B cell (primary cell): ENCODE results near the gene RNASE2. TPM values are rescaled to one million over a fixed set of nuclear protein-coding genes. Genes with fewer than 3 reads are reported as not detected.

Source experiments
- ATAC-seq: fragments of 200-7000 bp; cut with Tn5 transposase; one replicate; pipeline ENCODE4 v1.10.0; 2021; ENCODE audit warnings: low read depth, mild to moderate bottlenecking, moderate number of reproducible peaks, moderate library complexity
- CTCF ChIA-PET: fragments of 350-600 bp; sonication (Branson Sonifier 250); formaldehyde crosslinking; loops from one replicate; lab custom pipeline; 2021; ENCODE audit warnings: antibody characterized with exemption, inconsistent platforms; lab: Charles Lee
- POLR2A ChIA-PET: fragments of 350-600 bp; sonication (Branson Sonifier 250); formaldehyde crosslinking; loops from one replicate; lab custom pipeline; 2021; ENCODE audit warnings: antibody characterized with exemption; lab: Charles Lee
- DNase-seq: peaks from one replicate; pipeline ENCODE4 v3.0.0; 2013
- H2AFZ ChIP-seq: 2 replicates; pipeline ENCODE4 v1.6.1; 2012; ENCODE audit warnings: mild to moderate bottlenecking, low read depth, low read length; ENCODE audit not compliant: insufficient read depth, poor library complexity, severe bottlenecking
- H3K27ac ChIP-seq, 2 donors: 1 replicate in 1 of 2; 2 replicates in 1 of 2; pipeline ENCODE4 v1.5.1; 2012 to 2013; ENCODE audit warnings: low read length in 2 of 2, mild to moderate bottlenecking in 2 of 2, moderate library complexity in 1 of 2
- H3K27me3 ChIP-seq, 4 experiments: fragments of 200-600 bp in 1 of 4; sonication (generic) in 1 of 4; replicated peaks in 1 of 4; 1 replicate in 2 of 4; 2 replicates in 2 of 4; pipeline versions ENCODE4 v1.6.1 to v1.7.0; 2013 to 2016; ENCODE audit warnings: low read length in 3 of 4, mild to moderate bottlenecking in 2 of 4, mixed read lengths in 1 of 4, moderate library complexity in 1 of 4; ENCODE audit not compliant: insufficient read depth in 4 of 4, control insufficient read depth in 3 of 4; ENCODE audit errors: control extremely low read depth in 1 of 4
- H3K36me3 ChIP-seq, 2 experiments: replicated peaks in 1 of 2; 1 replicate in 1 of 2; 2 replicates in 1 of 2; pipeline versions ENCODE4 v1.6.1 to v1.7.1; 2013; ENCODE audit warnings: low read length in 1 of 2; ENCODE audit not compliant: insufficient read depth in 2 of 2, control insufficient read depth in 1 of 2; ENCODE audit errors: control extremely low read depth in 1 of 2, extremely low read depth in 1 of 2
- H3K4me1 ChIP-seq, 2 donors: fragments of 200-600 bp in 1 of 2; sonication (generic) in 1 of 2; 1 replicate in 1 of 2; 2 replicates in 1 of 2; pipeline versions ENCODE4 v1.5.1 to v1.6.1; 2013 to 2017; ENCODE audit warnings: low read length in 2 of 2; ENCODE audit not compliant: control insufficient read depth in 2 of 2, insufficient read depth in 2 of 2
- H3K4me2 ChIP-seq: replicated peaks from 2 replicates; pipeline ENCODE3; 2012; ENCODE audit warnings: mild to moderate bottlenecking, low read depth, low read length; ENCODE audit not compliant: poor library complexity, severe bottlenecking
- H3K4me3 ChIP-seq, 5 experiments: fragments of 200-600 bp in 1 of 5; sonication (generic) in 1 of 5; 1 replicate in 3 of 5; 2 replicates in 2 of 5; pipeline versions ENCODE4 v1.5.1 to v1.7.0; 2011 to 2016; ENCODE audit warnings: low read length in 4 of 5, mild to moderate bottlenecking in 4 of 5, low read depth in 2 of 5, control low read depth in 1 of 5, moderate library complexity in 1 of 5; ENCODE audit not compliant: insufficient read depth in 1 of 5; ENCODE audit errors: control extremely low read depth in 1 of 5, extremely low read depth in 1 of 5
- H3K79me2 ChIP-seq: fragments of 200-600 bp; sonication (generic); one replicate; pipeline ENCODE4 v1.6.0; 2016; ENCODE audit warnings: low read length; ENCODE audit not compliant: control insufficient read depth, insufficient read depth
- H3K9ac ChIP-seq: fragments of 200-600 bp; sonication (generic); 2 replicates; pipeline ENCODE4 v1.6.1; 2017; ENCODE audit warnings: mild to moderate bottlenecking, low read length, moderate library complexity
- H3K9me3 ChIP-seq, 3 donors: one replicate each; pipeline versions ENCODE4 v1.6.1 to v1.7.1; 2013; ENCODE audit warnings: low read length in 2 of 3; ENCODE audit not compliant: control insufficient read depth in 2 of 3, insufficient read depth in 1 of 3; ENCODE audit errors: control extremely low read depth in 1 of 3
- H4K20me1 ChIP-seq: 2 replicates; pipeline ENCODE4 v1.6.0; 2012; ENCODE audit warnings: mild to moderate bottlenecking, low read length; ENCODE audit not compliant: insufficient read depth, control insufficient read depth, poor library complexity, severe bottlenecking
- H3K27ac Mint-ChIP-seq: one replicate; pipeline ENCODE4 v1.8.0; 2021; ENCODE audit warnings: mixed read lengths
- H3K27me3 Mint-ChIP-seq: one replicate; pipeline ENCODE4 v1.8.0; 2021; ENCODE audit warnings: mixed read lengths
- H3K4me1 Mint-ChIP-seq: one replicate; pipeline ENCODE4 v1.8.0; 2021; ENCODE audit warnings: mixed read lengths
- H3K4me3 Mint-ChIP-seq: one replicate; pipeline ENCODE4 v1.8.0; 2021; ENCODE audit warnings: mixed read lengths
- H3K9me3 Mint-ChIP-seq: one replicate; pipeline ENCODE4 v1.8.0; 2022; ENCODE audit warnings: mixed read lengths; ENCODE audit not compliant: insufficient read depth
- CTCF ChIP-seq: fragments of 200-600 bp; IDR thresholded peaks from one replicate; pipeline ENCODE4 v1.8.0; 2022; ENCODE audit warnings: antibody characterized with exemption, mild to moderate bottlenecking
- EZH2 ChIP-seq: IDR thresholded peaks from 2 replicates; pipeline ENCODE4 v1.6.1; 2012; ENCODE audit warnings: borderline replicate concordance, low read depth, mild to moderate bottlenecking, moderate library complexity, low read length; ENCODE audit not compliant: insufficient read depth, poor library complexity, severe bottlenecking
- WGBS: methylation state at CpG from one replicate; pipeline ENCODE4 v1.1.5; 2013; ENCODE audit warnings: missing lambda C conversion rate; ENCODE audit not compliant: insufficient coverage; 5-methylcytosine and 5-hydroxymethylcytosine counted together
- intact Hi-C: fragments of 100-400 bp; cut with micrococcal nuclease; formaldehyde crosslinking; loops from one replicate; pipeline ENCODE4 v1.10.0; 2022
- polyA plus RNA-seq: library from polyadenylated mRNA; depleted of rRNA; stranded (reverse); fragments of >200 nt; gene quantifications from 2 replicates; pipeline ENCODE4 v1.2.3, GENCODE V29; 2012
- small RNA-seq: library from RNA; depleted of rRNA; stranded (forward); fragments of <200 nt; gene quantifications from one replicate; pipeline ENCODE3, GENCODE V24; 2012; ENCODE audit warnings: low replicate concordance, low read depth; ENCODE audit not compliant: insufficient read length
- total RNA-seq, 2 donors: library from RNA; stranded (reverse); fragments of 120-200 nt in 1 of 2; gene quantifications; 1 replicate in 1 of 2; 2 replicates in 1 of 2; pipeline versions ENCODE4 v1.2.3 to v1.2.4, GENCODE V29; 2013 to 2022

Gene RNASE2
- total and polyA plus RNA-seq, 2 donors (not counting 1 experiment from before 2014, with no cell fraction given): 0.54 TPM; not detected in 1

- intact Hi-C loops: no loop called here
- no peak for ATAC-seq
- Histone ChIP-seq H3K4me3 (no peak overlapping the region), H3K4me1 (no peaks in the 10 kb centered on the region), H3K9me3 (no peaks in the 10 kb centered on the region), H3K27me3 (no peaks in the 10 kb centered on the region), H3K9ac (no peak overlapping the region), H3K27ac (no peak overlapping the region), H3K36me3 (peaks cover 8 to 17% of the 10 kb centered on the region in 2 experiments), H4K20me1 (no peaks in the 10 kb centered on the region), H3K4me2 (no peak overlapping the region), H3K79me2 (no peaks in the 10 kb centered on the region), H2AFZ (no peak overlapping the region)
- ChIA-PET POLR2A (no interaction called here), CTCF (interaction anchor here (0.7 to 6.5 kb wide), 2 partner anchors 14 to 76 kb away, joined by 3 to 47 read pairs; no protein-coding TSS in a partner anchor)
- DNase-seq: no peak
- Mint-ChIP-seq H3K4me3 (no peak overlapping the region), H3K9me3 (no peaks in the 10 kb centered on the region), H3K4me1 (no peaks in the 10 kb centered on the region), H3K27me3 (no peaks in the 10 kb centered on the region), H3K27ac (no peak overlapping the region)
- 81% methylated on average over 2 of the region's 7 CpGs for WGBS
- TF ChIP-seq CTCF (no peak), EZH2 (no peak)
These were observed 45.9 kb downstream of the RNASE2 start for GRCh38 chr14:21001218-21001617.

GRCh38 chr14:21003788-21004346 is 48.6 kb downstream of the RNASE2 start:
- Mint-ChIP-seq H3K27ac (no peak overlapping the region), H3K4me1 (no peaks in the 10 kb centered on the region), H3K27me3 (no peaks in the 10 kb centered on the region), H3K4me3 (no peak overlapping the region), H3K9me3 (no peaks in the 10 kb centered on the region)
- H3K79me2 ChIP-seq: no peaks in the 10 kb centered on the region
- no peaks in the 10 kb centered on the region for H4K20me1 ChIP-seq
- intact Hi-C loops: no loop called here
- H2AFZ ChIP-seq: no peak overlapping the region
- H3K27ac ChIP-seq: no peak overlapping the region
- H3K4me1 ChIP-seq: no peaks in the 10 kb centered on the region
- WGBS: 91% methylated on average over 12 of the region's 14 CpGs
- ATAC-seq: no peak
- H3K4me2 ChIP-seq: no peak overlapping the region
- no peaks in the 10 kb centered on the region for H3K9me3 ChIP-seq
- H3K27me3 ChIP-seq: no peaks in the 10 kb centered on the region
- DNase-seq: no peak
- H3K36me3 ChIP-seq: no peaks in the 10 kb centered on the region
- POLR2A ChIA-PET: no interaction called here
- no peak overlapping the region for H3K9ac ChIP-seq
- CTCF ChIA-PET: interaction anchor here (1.4 to 5.1 kb wide), 4 partner anchors 11 to 105 kb away, joined by 3 to 44 read pairs (median 4); no protein-coding TSS in a partner anchor
- no peak overlapping the region for H3K4me3 ChIP-seq
- TF ChIP-seq CTCF (no peak), EZH2 (no peak)

Small RNA genes lying within 50 kb of the gene (small RNA-seq; reads per million reads assigned to genes)
- gene RN7SL189P: not detected

Other genes starting within 250 kb of the RNASE2 start
- not detected in 2 replicates for gene EDDM3A, start 209.6 kb upstream of the RNASE2 start, total RNA-seq
- 0.26 TPM in 1 of 2 replicates, not detected in the other for gene EDDM3A, start 209.6 kb upstream of the RNASE2 start, polyA plus RNA-seq
- gene EDDM3B, start 187.1 kb upstream of the RNASE2 start, total RNA-seq: not detected in 2 replicates
- gene EDDM3B, start 187.1 kb upstream of the RNASE2 start, polyA plus RNA-seq: not detected in 2 replicates
- gene RNASE6, start 174.2 kb upstream of the RNASE2 start, total RNA-seq: 53.2 and 60.2 TPM in 2 replicates
- 37.2 and 56.6 TPM in 2 replicates for gene RNASE6, start 174.2 kb upstream of the RNASE2 start, polyA plus RNA-seq
- gene RNASE1, start 152.6 kb upstream of the RNASE2 start, total RNA-seq: 0.81 TPM in 1 of 2 replicates, not detected in the other
- gene RNASE1, start 152.6 kb upstream of the RNASE2 start, polyA plus RNA-seq: 0.25 and 1.5 TPM in 2 replicates
- not detected in 2 replicates for gene RNASE3, start 64.1 kb upstream of the RNASE2 start, total RNA-seq
- gene RNASE3, start 64.1 kb upstream of the RNASE2 start, polyA plus RNA-seq: not detected in 2 replicates
- gene METTL17, start 34.5 kb downstream of the RNASE2 start, total RNA-seq: 116 and 118 TPM in 2 replicates
- gene METTL17, start 34.5 kb downstream of the RNASE2 start, polyA plus RNA-seq: 184 and 201 TPM in 2 replicates
- gene SLC39A2, start 43.8 kb downstream of the RNASE2 start, total RNA-seq: 0.25 and 0.51 TPM in 2 replicates
- 0.07 and 0.20 TPM in 2 replicates for gene SLC39A2, start 43.8 kb downstream of the RNASE2 start, polyA plus RNA-seq
- 9.5 and 10.2 TPM in 2 replicates for gene NDRG2, start 69.6 kb downstream of the RNASE2 start, total RNA-seq
- 9.8 and 11.8 TPM in 2 replicates for gene NDRG2, start 69.6 kb downstream of the RNASE2 start, polyA plus RNA-seq
- gene TPPP2, start 74.7 kb downstream of the RNASE2 start, total RNA-seq: not detected in 2 replicates
- gene TPPP2, start 74.7 kb downstream of the RNASE2 start, polyA plus RNA-seq: not detected in 2 replicates
- gene RNASE13, start 79.3 kb downstream of the RNASE2 start, total RNA-seq: not detected in 2 replicates
- gene RNASE13, start 79.3 kb downstream of the RNASE2 start, polyA plus RNA-seq: not detected in 2 replicates
- not detected in 2 replicates for gene RNASE7, start 86.9 kb downstream of the RNASE2 start, total RNA-seq
- not detected in 2 replicates for gene RNASE7, start 86.9 kb downstream of the RNASE2 start, polyA plus RNA-seq
- gene RNASE8, start 102.3 kb downstream of the RNASE2 start, total RNA-seq: not detected in 2 replicates
- gene RNASE8, start 102.3 kb downstream of the RNASE2 start, polyA plus RNA-seq: not detected in 2 replicates
- 1.7 and 2.3 TPM in 2 replicates for gene ARHGEF40, start 114.8 kb downstream of the RNASE2 start, total RNA-seq
- 0.53 and 1.0 TPM in 2 replicates for gene ARHGEF40, start 114.8 kb downstream of the RNASE2 start, polyA plus RNA-seq
- 3.5 and 6.4 TPM in 2 replicates for gene ZNF219, start 143.2 kb downstream of the RNASE2 start, total RNA-seq
- gene ZNF219, start 143.2 kb downstream of the RNASE2 start, polyA plus RNA-seq: 3.3 and 6.3 TPM in 2 replicates
- gene TMEM253, start 145.6 kb downstream of the RNASE2 start, total RNA-seq: not detected in 2 replicates
- not detected in 2 replicates for gene TMEM253, start 145.6 kb downstream of the RNASE2 start, polyA plus RNA-seq
- not detected in 2 replicates for gene OR5AU1, start 200.6 kb downstream of the RNASE2 start, total RNA-seq
- gene OR5AU1, start 200.6 kb downstream of the RNASE2 start, polyA plus RNA-seq: not detected in 2 replicates